Measurements from ENCODE around the gene PCF11. TPM values are rescaled to one million over a fixed set of nuclear protein-coding genes. Genes with fewer than 3 reads are reported as not detected.
"Not testable (repeated sequence)": the region's sequence is repeated elsewhere in the genome, so short reads cannot be mapped to it uniquely, and the experiment has no call there.

The PCF11 gene
- total RNA-seq, 1 donor from 2014 or later: 40.7 TPM

DNA sequence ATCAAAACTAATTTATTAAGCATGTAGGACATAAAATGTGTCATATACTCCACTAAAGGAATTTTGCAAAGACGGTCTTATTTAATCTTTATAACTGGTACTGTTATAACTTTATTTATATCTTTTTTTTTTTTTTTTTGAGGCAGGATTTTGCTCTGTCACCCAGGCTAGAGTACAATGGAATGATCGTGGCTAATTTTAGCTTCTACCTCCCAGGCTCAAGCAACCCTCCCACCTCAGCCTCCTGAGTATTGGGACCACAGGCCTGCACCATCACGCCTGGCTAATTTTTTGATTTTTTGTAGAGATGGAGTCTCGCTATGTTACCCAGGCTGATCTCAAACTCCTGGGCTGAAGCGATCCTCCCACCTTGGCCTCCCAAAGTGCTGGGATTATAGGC is 31.4 kb upstream of the PCF11 start:
- no peak for DNase-seq (ENCODE audit: low read depth)
- no peaks in the 10 kb centered on the region for H3K9me3 ChIP-seq (ENCODE audit: insufficient read depth, low read depth, low read length)
- no peak for TF ChIP-seq EZH2 (IDR thresholded peaks at IDR 0.05; ENCODE audit: insufficient read depth, low read length)
- TF ChIP-seq, protein P1, sequence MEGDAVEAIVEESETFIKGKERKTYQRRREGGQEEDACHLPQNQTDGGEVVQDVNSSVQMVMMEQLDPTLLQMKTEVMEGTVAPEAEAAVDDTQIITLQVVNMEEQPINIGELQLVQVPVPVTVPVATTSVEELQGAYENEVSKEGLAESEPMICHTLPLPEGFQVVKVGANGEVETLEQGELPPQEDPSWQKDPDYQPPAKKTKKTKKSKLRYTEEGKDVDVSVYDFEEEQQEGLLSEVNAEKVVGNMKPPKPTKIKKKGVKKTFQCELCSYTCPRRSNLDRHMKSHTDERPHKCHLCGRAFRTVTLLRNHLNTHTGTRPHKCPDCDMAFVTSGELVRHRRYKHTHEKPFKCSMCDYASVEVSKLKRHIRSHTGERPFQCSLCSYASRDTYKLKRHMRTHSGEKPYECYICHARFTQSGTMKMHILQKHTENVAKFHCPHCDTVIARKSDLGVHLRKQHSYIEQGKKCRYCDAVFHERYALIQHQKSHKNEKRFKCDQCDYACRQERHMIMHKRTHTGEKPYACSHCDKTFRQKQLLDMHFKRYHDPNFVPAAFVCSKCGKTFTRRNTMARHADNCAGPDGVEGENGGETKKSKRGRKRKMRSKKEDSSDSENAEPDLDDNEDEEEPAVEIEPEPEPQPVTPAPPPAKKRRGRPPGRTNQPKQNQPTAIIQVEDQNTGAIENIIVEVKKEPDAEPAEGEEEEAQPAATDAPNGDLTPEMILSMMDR (IDR thresholded peaks at IDR 0.05; ENCODE audit: insufficient read depth, low read depth, low read length): no peak
- H3K4me3 Mint-ChIP-seq (ENCODE audit: unreplicated experiment): no peak overlapping the region
- H3K27me3 ChIP-seq (ENCODE audit: insufficient read depth, low read length): no peaks in the 10 kb centered on the region
- no peak overlapping the region for H3K9ac ChIP-seq (ENCODE audit: low read length)
- no peak overlapping the region for H3K4me2 ChIP-seq (ENCODE audit: low read length)
- no peaks in the 10 kb centered on the region for H3K27me3 Mint-ChIP-seq (ENCODE audit: low read depth, unreplicated experiment)
- H3K27ac Mint-ChIP-seq (ENCODE audit: unreplicated experiment): no peak overlapping the region
- FAIRE-seq: no peak
- no peaks in the 10 kb centered on the region for H3K9me3 Mint-ChIP-seq (ENCODE audit: unreplicated experiment)
- H2AFZ ChIP-seq (ENCODE audit: low read depth, low read length): no peak overlapping the region
- H3K4me1 Mint-ChIP-seq (ENCODE audit: low read depth, unreplicated experiment): peaks cover under 1% of the 10 kb centered on the region
- H3K36me3 ChIP-seq (ENCODE audit: insufficient read depth, low read length): no peaks in the 10 kb centered on the region
- no peaks in the 10 kb centered on the region for H3K79me2 ChIP-seq (ENCODE audit: insufficient read depth, low read length)
- H3K4me3 ChIP-seq (ENCODE audit: insufficient read depth, low read depth, low read length): no peak overlapping the region
- no peaks in the 10 kb centered on the region for H3K36me3 Mint-ChIP-seq (ENCODE audit: low read depth, unreplicated experiment)
- H4K20me1 ChIP-seq (ENCODE audit: insufficient read depth, low read length): no peaks in the 10 kb centered on the region
- no peaks in the 10 kb centered on the region for H3K4me1 ChIP-seq (ENCODE audit: insufficient read depth, low read length)
- H3K27ac ChIP-seq (ENCODE audit: low read depth, low read length): no peak overlapping the region

DNA sequence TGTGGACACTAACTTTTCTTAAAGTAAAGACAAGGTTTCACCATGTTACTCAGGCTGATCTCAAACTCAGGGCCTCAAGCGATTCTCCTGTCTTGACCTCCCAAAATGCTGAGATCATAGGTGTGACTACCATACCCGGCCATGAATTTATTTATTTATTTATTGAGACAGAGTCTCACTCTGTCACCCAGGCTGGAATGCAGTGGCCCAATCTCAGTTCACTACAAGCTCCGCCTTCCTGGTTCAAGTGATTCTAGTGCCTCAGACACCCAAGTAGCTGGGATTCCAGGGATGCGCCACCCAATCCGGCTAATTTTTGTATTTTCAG is 29.7 kb upstream of the PCF11 start:
- no peak for FAIRE-seq
- H3K9ac ChIP-seq (ENCODE audit: low read length): no peak overlapping the region

DNA sequence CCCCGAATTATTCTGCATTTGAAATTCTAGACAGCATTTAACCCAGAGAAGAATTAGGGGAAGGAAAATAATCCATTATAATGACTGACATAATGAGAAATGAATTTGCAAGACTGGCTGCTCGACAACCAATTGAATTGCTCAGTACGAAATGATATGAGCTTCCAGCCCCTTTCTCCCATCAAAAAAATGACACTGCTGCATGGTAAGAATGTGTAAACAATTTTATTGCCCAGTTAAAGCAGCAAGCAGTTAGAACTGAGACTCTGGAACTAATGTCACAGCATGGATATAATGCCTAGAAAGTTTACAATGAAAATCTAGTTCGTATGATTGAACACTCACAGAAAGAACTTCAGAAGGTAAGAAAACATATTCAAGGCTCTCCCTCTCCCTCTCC is 24.7 kb upstream of the PCF11 start:
- TF ChIP-seq, protein P1 (IDR thresholded peaks at IDR 0.05; ENCODE audit: insufficient read depth, low read depth, low read length): no peak
- FAIRE-seq (no peak), DNase-seq (ENCODE audit: low read depth) (no peak)
- Histone ChIP-seq H3K4me3 (ENCODE audit: insufficient read depth, low read depth, low read length) (no peak overlapping the region), H3K27me3 (ENCODE audit: insufficient read depth, low read length) (no peaks in the 10 kb centered on the region), H4K20me1 (ENCODE audit: insufficient read depth, low read length) (no peaks in the 10 kb centered on the region), H2AFZ (ENCODE audit: low read depth, low read length) (no peak overlapping the region), H3K27ac (ENCODE audit: low read depth, low read length) (no peak overlapping the region), H3K4me2 (ENCODE audit: low read length) (no peak overlapping the region), H3K36me3 (ENCODE audit: insufficient read depth, low read length) (no peaks in the 10 kb centered on the region), H3K9ac (ENCODE audit: low read length) (no peak overlapping the region), H3K4me1 (ENCODE audit: insufficient read depth, low read length) (no peaks in the 10 kb centered on the region), H3K9me3 (ENCODE audit: insufficient read depth, low read depth, low read length) (no peaks in the 10 kb centered on the region), H3K79me2 (ENCODE audit: insufficient read depth, low read length) (no peaks in the 10 kb centered on the region)
- Mint-ChIP-seq H3K27me3 (ENCODE audit: low read depth, unreplicated experiment) (no peaks in the 10 kb centered on the region), H3K4me1 (ENCODE audit: low read depth, unreplicated experiment) (no peaks in the 10 kb centered on the region), H3K4me3 (ENCODE audit: unreplicated experiment) (no peak overlapping the region), H3K36me3 (ENCODE audit: low read depth, unreplicated experiment) (no peaks in the 10 kb centered on the region), H3K9me3 (ENCODE audit: unreplicated experiment) (peaks cover 4% of the 10 kb centered on the region), H3K27ac (ENCODE audit: unreplicated experiment) (no peak overlapping the region)

More for the DNA sequence above, 29.7 kb upstream of the PCF11 start:
- Mint-ChIP-seq H3K36me3 (ENCODE audit: low read depth, unreplicated experiment) (no peaks in the 10 kb centered on the region), H3K4me3 (ENCODE audit: unreplicated experiment) (no peak overlapping the region), H3K27me3 (ENCODE audit: low read depth, unreplicated experiment) (no peaks in the 10 kb centered on the region), H3K9me3 (ENCODE audit: unreplicated experiment) (peaks cover 1% of the 10 kb centered on the region), H3K27ac (ENCODE audit: unreplicated experiment) (no peak overlapping the region), H3K4me1 (ENCODE audit: low read depth, unreplicated experiment) (no peaks in the 10 kb centered on the region)
- Histone ChIP-seq H3K4me3 (ENCODE audit: insufficient read depth, low read depth, low read length) (no peak overlapping the region), H3K4me1 (ENCODE audit: insufficient read depth, low read length) (no peaks in the 10 kb centered on the region), H3K4me2 (ENCODE audit: low read length) (no peak overlapping the region), H3K27ac (ENCODE audit: low read depth, low read length) (no peak overlapping the region), H2AFZ (ENCODE audit: low read depth, low read length) (no peak overlapping the region), H3K9me3 (ENCODE audit: insufficient read depth, low read depth, low read length) (no peaks in the 10 kb centered on the region), H3K27me3 (ENCODE audit: insufficient read depth, low read length) (no peaks in the 10 kb centered on the region), H3K36me3 (ENCODE audit: insufficient read depth, low read length) (no peaks in the 10 kb centered on the region), H4K20me1 (ENCODE audit: insufficient read depth, low read length) (no peaks in the 10 kb centered on the region), H3K79me2 (ENCODE audit: insufficient read depth, low read length) (no peaks in the 10 kb centered on the region)
- TF ChIP-seq, protein P1 (IDR thresholded peaks at IDR 0.05; ENCODE audit: insufficient read depth, low read depth, low read length): no peak
- no peak for TF ChIP-seq EZH2 (IDR thresholded peaks at IDR 0.05; ENCODE audit: insufficient read depth, low read length)
- DNase-seq (ENCODE audit: low read depth): no peak

DNA sequence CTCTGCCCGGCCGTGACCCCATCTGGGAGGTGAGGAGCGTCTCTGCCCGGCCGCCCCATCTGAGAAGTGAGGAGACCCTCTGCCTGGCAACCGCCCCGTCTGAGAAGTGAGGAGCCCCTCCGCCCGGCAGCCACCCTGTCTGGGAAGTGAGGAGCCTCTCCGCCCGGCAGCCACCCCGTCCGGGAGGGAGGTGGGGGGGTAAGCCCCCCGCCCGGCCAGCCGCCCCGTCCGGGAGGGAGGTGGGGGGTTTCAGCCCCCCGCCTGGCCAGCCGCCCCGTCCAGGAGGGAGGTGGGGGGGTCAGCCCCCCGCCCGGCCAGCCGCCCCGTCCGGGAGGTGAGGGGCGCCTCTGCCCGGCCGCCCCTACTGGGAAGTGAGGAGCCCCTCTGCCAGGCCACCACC is 23.7 kb upstream of the PCF11 start:
- not testable (repeated sequence) for H3K4me3 ChIP-seq (ENCODE audit: insufficient read depth, low read depth, low read length); H3K4me1 ChIP-seq (ENCODE audit: insufficient read depth, low read length); H3K9me3 ChIP-seq (ENCODE audit: insufficient read depth, low read depth, low read length); FAIRE-seq; H3K27me3 Mint-ChIP-seq (ENCODE audit: low read depth, unreplicated experiment); H2AFZ ChIP-seq (ENCODE audit: low read depth, low read length); H3K4me2 ChIP-seq (ENCODE audit: low read length); H3K27ac ChIP-seq (ENCODE audit: low read depth, low read length); H3K27ac Mint-ChIP-seq (ENCODE audit: unreplicated experiment); H3K36me3 Mint-ChIP-seq (ENCODE audit: low read depth, unreplicated experiment); H3K36me3 ChIP-seq (ENCODE audit: insufficient read depth, low read length); H3K9me3 Mint-ChIP-seq (ENCODE audit: unreplicated experiment); H4K20me1 ChIP-seq (ENCODE audit: insufficient read depth, low read length); H3K9ac ChIP-seq (ENCODE audit: low read length); H3K4me3 Mint-ChIP-seq (ENCODE audit: unreplicated experiment); H3K4me1 Mint-ChIP-seq (ENCODE audit: low read depth, unreplicated experiment); DNase-seq (ENCODE audit: low read depth); H3K27me3 ChIP-seq (ENCODE audit: insufficient read depth, low read length); H3K79me2 ChIP-seq (ENCODE audit: insufficient read depth, low read length)

Data from astrocyte (in vitro differentiated cells and primary cell).